ENCODE measurements around the gene CD58. TPM values are rescaled to one million over a fixed set of nuclear protein-coding genes. Genes with fewer than 3 reads are reported as not detected.

Gene CD58
- total and polyA plus RNA-seq, 9 of the 15 experiments (the other 6 are each of a cell fraction or from before 2014, with no cell fraction given): 18.1 to 113 (median 37.4) TPM

GRCh38 chr1:116492358-116492811 is 78.4 kb downstream of the CD58 start (continued):
- TF ChIP-seq, protein P1, sequence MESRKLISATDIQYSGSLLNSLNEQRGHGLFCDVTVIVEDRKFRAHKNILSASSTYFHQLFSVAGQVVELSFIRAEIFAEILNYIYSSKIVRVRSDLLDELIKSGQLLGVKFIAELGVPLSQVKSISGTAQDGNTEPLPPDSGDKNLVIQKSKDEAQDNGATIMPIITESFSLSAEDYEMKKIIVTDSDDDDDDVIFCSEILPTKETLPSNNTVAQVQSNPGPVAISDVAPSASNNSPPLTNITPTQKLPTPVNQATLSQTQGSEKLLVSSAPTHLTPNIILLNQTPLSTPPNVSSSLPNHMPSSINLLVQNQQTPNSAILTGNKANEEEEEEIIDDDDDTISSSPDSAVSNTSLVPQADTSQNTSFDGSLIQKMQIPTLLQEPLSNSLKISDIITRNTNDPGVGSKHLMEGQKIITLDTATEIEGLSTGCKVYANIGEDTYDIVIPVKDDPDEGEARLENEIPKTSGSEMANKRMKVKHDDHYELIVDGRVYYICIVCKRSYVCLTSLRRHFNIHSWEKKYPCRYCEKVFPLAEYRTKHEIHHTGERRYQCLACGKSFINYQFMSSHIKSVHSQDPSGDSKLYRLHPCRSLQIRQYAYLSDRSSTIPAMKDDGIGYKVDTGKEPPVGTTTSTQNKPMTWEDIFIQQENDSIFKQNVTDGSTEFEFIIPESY (CRISPR knock-in tag; IDR thresholded peaks at IDR 0.05): no peak
- TF ChIP-seq ZNF695 (CRISPR knock-in tag; IDR thresholded peaks at IDR 0.05) (no peak), ZFX (CRISPR knock-in tag; IDR thresholded peaks at IDR 0.05) (no peak), TGIF2 (CRISPR knock-in tag; IDR thresholded peaks at IDR 0.05) (no peak), ZBTB17 (CRISPR knock-in tag; IDR thresholded peaks at IDR 0.05) (no peak), MECOM (CRISPR knock-in tag; IDR thresholded peaks at IDR 0.05) (no peak), ZNF584 (CRISPR knock-in tag; IDR thresholded peaks at IDR 0.05; ENCODE audit: low read depth) (no peak), ARID1B (IDR thresholded peaks at IDR 0.05) (peak; percentile 62), TAL1 (IDR thresholded peaks at IDR 0.05) (peak; percentile 56), HMBOX1 (IDR thresholded peaks at IDR 0.05) (peak; percentile 96), ATF6 (CRISPR knock-in tag; IDR thresholded peaks at IDR 0.05) (no peak), FOSL1 (tag; conservative IDR thresholded peaks at IDR 0.05) (0 out of 2 replicates have a peak, but pooled peaks have one; percentile 24), CBFA2T2 (conservative IDR thresholded peaks at IDR 0.05) (peak; percentile 78), NR2F6 (CRISPR knock-in tag; IDR thresholded peaks at IDR 0.05) (no peak), ZEB2 (IDR thresholded peaks at IDR 0.05) (no peak), SMARCA4 (IDR thresholded peaks at IDR 0.05) (0 out of 2 replicates have a peak, but pooled peaks have one; percentile 54), RBM39 (optimal IDR thresholded peaks at IDR 0.05; ENCODE audit: low read depth, low read length) (no peak), ZNF174 (CRISPR knock-in tag; IDR thresholded peaks at IDR 0.05) (no peak), NCOR1 (IDR thresholded peaks at IDR 0.05) (peak; percentile 54; the same call in 1 of the 2 replicates), TFE3 (CRISPR knock-in tag; IDR thresholded peaks at IDR 0.05) (no peak), SMARCC2 (IDR thresholded peaks at IDR 0.05; ENCODE audit: low read depth) (0 out of 2 replicates have a peak, but pooled peaks have one; percentile 28), KLF1 (tag; IDR thresholded peaks at IDR 0.05) (no peak), SRSF9 (IDR thresholded peaks at IDR 0.05; ENCODE audit: borderline replicate concordance, low read depth, low read length) (no peak), ZNF324 (CRISPR knock-in tag; IDR thresholded peaks at IDR 0.05) (no peak), CXXC5 (CRISPR knock-in tag; IDR thresholded peaks at IDR 0.05) (no peak)
- TF ChIP-seq, protein P2, sequence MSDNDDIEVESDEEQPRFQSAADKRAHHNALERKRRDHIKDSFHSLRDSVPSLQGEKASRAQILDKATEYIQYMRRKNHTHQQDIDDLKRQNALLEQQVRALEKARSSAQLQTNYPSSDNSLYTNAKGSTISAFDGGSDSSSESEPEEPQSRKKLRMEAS (CRISPR knock-in tag; IDR thresholded peaks at IDR 0.05): no peak
